ENCODE data around the gene DRD2.

Gene DRD2

GRCh38 chr11:113397212-113397611 is 78.0 kb downstream of the DRD2 start:
- no peak for DNase-seq

DNA sequence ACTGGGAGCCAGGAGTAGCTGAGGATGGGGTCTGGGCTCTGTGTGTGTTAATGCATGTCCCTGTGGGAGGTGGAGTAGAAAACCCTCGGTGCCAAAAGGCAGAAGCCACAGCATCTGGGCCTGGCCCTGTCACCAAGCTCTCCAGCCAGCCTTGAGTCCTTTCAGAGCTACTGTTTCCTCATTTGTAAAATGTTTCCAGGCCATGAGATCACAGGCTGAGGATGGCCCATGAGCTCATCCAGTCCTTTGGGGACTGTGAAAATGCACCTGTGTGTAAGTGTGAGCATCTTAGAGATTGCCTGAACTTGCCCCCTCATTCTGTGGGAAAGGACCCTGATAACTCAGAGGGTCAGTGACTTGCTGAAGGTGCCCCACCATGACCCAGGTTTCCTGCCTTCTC is 78.5 kb downstream of the DRD2 start:
- DNase-seq = no peak

- DNase-seq = no peak
These were observed 79.3 kb downstream of the DRD2 start for GRCh38 chr11:113395782-113396336.

GRCh38 chr11:113394919-113395318 is 80.3 kb downstream of the DRD2 start:
- DNase-seq = no peak

DNA sequence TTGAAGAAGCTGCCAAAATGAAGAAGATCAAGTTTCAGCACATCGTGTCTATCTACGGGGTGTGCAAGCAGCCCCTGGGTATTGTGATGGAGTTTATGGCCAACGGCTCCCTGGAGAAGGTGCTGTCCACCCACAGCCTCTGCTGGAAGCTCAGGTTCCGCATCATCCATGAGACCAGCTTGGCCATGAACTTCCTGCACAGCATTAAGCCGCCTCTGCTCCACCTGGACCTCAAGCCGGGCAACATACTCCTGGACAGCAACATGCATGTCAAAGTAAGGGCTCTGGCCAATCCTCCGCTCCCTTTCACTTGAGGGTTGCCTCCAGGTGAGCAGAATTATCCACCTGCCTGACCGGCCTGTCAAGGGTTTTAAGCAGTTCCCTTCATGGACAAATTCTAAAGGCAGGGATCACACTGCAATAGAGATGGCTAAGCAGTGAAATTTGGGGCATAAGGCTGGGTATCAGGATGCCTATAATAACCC is 81.7 kb downstream of the DRD2 start:
- DNase-seq = no peak

DNA sequence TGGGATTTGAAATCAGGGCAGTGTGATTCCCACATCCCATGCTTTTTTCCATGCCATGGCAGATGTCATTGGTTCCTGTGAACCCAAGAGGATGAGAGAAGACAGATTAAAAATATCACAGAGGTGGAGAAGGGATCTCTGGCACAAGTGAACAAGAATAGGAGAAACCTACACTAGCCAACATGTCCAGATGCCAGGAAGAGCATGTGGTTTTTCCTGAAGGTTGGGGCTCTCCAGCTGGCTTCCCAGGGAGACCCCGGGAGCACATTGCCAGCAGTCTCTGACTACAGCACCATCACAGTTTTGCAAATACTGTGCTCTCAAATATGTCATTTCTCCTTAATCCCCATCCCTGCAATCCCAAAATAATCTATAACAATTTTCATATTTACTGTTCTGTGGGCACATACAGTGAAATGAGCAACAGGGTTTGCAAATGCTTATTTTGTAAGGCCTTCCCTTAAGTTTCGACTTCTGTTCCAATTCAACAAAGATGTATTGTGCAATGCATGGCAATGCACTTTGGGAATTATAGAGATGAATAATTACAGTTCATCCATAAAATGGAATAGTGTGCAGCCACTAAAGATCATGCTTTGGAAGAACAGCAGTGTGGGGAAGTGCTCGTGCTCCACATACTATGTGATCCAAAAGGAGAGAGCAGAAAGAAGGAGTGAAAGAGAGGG is 82.8 kb downstream of the DRD2 start:
- DNase-seq = no peak

- no peak for DNase-seq
These were observed 85.9 kb downstream of the DRD2 start for GRCh38 chr11:113389272-113389671.

- no peak for DNase-seq
These were observed 87.5 kb downstream of the DRD2 start, which contains the start of gene ANKK1 for GRCh38 chr11:113387605-113388211. Gene ANKK1, plus strand, starts transcription at chr11:113387779. Its CDS starts 106 bp downstream, at chr11:113387885.

- no peak for DNase-seq
These were observed 88.3 kb downstream of the DRD2 start for GRCh38 chr11:113386866-113387265.

DNA sequence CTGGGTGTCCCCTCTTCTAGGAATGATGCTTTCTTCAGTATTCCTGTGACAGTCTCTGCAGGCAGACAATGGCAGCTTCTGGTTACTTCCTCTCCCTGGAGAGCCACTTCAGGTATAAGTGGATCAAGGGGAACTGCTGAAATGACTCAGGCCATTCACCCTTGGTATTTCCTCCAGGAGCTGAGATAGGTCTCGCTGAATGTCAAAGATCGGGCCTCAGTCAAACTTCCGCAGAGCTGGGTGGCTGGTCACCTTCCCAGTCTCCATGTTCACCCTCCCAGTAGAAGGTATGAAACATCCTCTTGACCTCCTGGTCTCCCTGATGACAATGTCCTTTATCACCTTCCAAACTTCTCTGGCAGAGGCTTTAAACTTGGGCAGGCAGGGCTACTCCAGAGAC is 89.4 kb downstream of the DRD2 start:
- no peak for DNase-seq

DNA sequence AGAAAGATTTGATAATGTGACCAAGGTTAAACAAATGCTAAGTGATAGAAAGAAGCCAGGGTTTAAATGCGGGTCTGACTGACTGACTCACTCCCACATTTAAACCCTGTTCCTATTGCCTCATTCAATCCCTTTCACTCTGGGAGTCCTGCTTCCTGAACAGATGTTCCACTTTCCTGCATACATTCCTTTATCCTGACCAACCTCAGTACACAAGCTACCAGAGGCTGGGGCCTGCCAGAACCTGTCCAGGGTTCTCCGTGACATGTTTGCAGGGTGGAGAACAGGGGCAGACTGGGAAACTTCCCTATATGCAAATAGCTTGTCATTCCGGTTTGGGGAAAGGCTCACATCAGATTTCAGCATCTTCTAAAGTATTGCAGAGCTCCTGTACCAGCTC is 90.6 kb downstream of the DRD2 start:
- DNase-seq = no peak

DNA sequence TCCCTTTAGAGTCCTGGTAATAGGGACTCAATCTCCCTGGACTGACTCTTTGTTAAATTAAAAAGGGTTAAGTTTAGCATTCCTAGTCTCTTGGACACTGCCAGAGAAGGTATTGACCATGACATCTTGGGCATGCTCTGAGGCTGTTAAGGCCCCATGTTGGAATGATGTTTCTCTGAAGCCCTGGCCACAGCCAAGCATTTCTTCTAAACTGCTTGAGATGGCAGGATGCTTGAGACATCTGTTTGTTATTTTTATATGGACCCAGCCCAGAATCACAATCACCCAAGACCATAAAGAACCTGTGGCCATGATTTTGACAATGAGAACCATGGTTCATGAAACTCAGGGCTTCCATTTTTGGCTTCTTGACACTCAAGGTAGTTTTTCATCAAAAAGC is 93.1 kb downstream of the DRD2 start:
- DNase-seq = no peak

DNA sequence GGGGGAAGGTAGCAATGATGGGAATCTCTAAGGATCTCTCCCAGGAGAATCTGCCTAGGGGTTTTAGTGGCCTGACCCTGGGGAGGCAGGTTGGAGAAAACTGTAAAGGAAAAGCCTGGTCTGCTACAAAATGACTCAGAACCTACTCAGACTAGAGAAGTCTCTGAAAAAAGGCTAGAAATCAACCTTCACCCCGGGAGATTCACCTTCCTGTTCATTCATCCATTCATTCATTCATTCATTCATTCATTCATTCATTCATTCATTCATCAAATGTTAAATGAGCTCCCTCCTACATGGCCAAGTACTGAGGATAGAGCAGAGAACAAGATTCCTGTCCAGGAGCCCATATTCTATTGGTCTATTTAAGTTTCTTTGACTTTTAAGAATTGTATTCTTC is 96.5 kb downstream of the DRD2 start:
- DNase-seq = no peak

DNA sequence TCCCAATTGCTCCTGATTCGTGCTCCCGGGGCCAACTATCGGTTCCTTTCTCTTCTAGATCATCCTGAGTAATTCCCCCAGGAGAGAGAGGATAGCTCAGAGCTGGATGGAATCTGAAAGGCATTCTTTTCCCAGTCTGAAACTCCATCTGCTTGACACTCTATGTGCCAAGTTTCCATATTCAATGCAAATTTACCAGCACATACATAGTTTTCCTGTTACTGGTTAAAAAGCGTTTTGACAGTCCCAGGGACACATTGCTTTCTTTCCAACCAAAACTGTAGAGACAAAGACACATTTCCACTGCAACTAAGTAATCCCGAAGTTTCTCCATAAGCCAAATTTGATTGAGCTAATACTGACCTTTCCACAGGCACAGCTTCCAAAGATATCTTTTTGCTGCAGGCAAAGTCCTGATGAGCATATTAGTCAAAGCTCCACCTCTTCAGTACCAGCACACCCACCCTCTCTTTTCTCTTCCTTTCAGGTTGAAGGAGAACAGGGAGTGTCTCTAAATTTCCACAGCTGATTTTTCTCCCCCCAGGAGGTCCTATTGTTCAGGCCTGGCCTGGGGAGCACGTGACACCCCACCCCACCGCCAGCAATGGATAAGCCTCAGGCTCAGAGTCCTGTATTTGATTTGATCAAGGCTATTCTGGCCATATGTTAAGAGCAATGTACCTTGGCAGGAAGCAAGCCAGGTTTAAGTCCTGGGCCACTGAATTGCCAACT is 97.4 kb downstream of the DRD2 start:
- no peak for DNase-seq

DNA sequence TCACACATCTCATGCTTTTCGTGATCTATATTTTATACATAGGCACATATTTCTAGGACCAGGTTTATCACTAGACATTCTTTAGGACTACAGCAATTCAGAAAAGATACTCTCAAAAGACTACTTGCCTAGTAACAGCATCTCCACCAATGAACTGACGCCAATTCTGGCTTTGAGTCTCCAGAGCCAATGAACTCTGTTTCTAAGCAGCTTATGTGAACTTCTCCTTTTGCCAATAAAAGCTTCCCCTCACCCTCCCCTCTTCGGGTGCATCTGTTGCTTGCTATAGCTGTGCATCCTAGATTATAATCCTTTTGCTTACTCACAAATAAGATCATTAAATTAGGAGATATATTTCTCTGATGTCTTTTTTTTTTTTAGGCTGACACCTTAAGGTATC is 99.0 kb downstream of the DRD2 start:
- no peak for DNase-seq

GRCh38 chr11:113375402-113375801 is 99.8 kb downstream of the DRD2 start:
- DNase-seq = no peak

- no peak for DNase-seq
These were observed 101.1 kb downstream of the DRD2 start for GRCh38 chr11:113373981-113374560.

- DNase-seq = no peak
These were observed 101.9 kb downstream of the DRD2 start for GRCh38 chr11:113373306-113373705.

DNA sequence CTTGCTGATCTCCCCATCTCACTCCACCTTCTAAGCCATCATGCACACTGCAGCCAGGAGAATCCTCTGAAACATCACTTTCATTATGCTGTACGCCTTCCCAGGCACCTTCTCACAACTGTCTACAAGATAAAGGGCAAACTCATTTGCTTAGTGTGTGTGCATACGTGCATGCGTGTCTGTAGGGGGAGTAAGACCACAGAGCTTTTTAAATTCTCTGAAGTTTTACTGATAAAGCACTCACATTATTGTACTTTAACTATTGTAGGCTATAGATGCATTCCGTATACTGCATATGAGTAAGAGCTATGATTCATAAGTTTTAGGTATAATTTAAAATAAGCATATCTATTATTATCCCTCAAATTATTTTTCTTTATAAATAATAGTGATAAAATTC is 102.9 kb downstream of the DRD2 start:
- DNase-seq = no peak

DNA sequence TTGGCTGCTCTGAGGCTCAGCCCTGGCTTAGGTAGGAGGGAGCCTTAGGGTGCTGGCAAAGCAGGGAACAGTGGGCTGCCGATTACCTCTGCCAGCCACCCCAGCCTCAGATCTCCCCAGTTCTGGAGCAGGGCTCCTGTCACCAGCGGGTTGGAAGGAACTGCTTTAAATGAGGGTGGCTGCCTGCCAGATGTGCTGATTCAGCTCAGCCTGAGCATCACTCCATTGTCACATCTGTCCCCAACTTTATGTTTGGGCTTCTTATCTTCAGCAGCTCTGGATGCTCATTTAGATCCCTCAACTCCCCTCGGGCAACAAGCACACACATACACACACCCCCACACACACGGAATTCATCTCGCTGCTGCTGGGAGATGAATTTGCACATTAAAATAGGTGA is 104.6 kb downstream of the DRD2 start:
- DNase-seq = no peak

GRCh38 chr11:113369411-113369810 is 105.8 kb downstream of the DRD2 start:
- DNase-seq = no peak

- no peak for DNase-seq
These were observed 109.3 kb downstream of the DRD2 start for GRCh38 chr11:113365895-113366294.

DNA sequence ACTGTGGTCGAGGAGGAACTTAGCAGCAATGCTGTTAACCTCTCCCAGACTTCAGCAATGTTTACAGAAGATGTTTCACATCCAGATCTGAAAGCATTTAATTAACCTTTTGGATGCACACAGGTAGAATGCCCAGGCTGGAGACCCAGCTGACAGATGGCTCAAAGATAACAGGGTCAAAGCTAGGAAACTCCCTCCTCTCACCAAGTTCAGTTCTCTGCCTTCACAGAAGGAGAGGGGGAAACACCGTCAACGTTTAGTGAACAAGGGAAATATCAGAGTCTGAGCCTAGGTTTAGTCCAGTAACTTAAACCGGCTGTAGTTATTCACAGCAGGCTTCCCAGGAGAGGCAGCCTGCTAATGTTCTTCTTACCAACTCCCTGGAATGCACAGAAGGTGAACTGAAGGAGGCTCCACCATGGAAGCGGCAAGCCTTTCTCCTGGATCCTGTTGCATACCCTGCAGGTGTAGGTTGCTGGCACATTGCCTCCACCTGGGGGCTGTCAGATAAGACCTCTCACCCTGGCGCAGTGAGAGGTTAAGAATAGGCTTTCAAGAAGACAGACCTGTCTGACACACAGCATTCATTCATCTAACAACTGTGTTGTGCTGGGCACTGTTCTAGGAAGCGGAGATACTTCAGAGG is 111.1 kb downstream of the DRD2 start:
- no peak for DNase-seq

Measured in SIG-M5 (cell line).